ENCODE measurements around the gene SNX1. TPM values are rescaled to one million over a fixed set of nuclear protein-coding genes. Genes with fewer than 3 reads are reported as not detected.

SNX1 gene
- total and polyA plus RNA-seq, 10 of the 15 experiments (the other 5 are each of a cell fraction or from before 2014, with no cell fraction given), result 17.8 to 115 (median 96.3) TPM

GRCh38 chr15:64093627-64094417 lies 2.0 kb upstream of the SNX1 start, which contains the start of gene CIAO2A (continued):
- TF ChIP-seq MXI1 (IDR thresholded peaks at IDR 0.05; ENCODE audit: low read depth, low read length) (peak; percentile 63; the same call in 1 of the 2 replicates), RAD21 (IDR thresholded peaks at IDR 0.05; ENCODE audit: insufficient read depth, low read depth, low read length) (no peak), MTA2 (IDR thresholded peaks at IDR 0.05; ENCODE audit: low read depth) (no peak; the same call in 1 of the 2 replicates), TCF3 (IDR thresholded peaks at IDR 0.05; ENCODE audit: borderline replicate concordance, insufficient read depth, low read depth, low read length) (no peak), POU2F2 (IDR thresholded peaks at IDR 0.05; ENCODE audit: borderline replicate concordance, low read depth, low read length) (peak; percentile 11; the same call in 1 of the 3 replicates), SMC3 (IDR thresholded peaks at IDR 0.05; ENCODE audit: borderline replicate concordance, low read length) (no peak), EZH2 (IDR thresholded peaks at IDR 0.05; ENCODE audit: borderline replicate concordance, control insufficient read depth, low read depth, low read length) (no peak), CREB1 (IDR thresholded peaks at IDR 0.05; ENCODE audit: low read depth) (peak; percentile 95), CHD1 (IDR thresholded peaks at IDR 0.05; ENCODE audit: low read depth, low read length) (peak; percentile 59; the same call in 1 of the 2 replicates), RUNX3 (IDR thresholded peaks at IDR 0.05; ENCODE audit: low read length) (peak; percentile 55; the same call in 1 of the 2 replicates), ZNF687 (IDR thresholded peaks at IDR 0.05) (no peak), RAD51 (IDR thresholded peaks at IDR 0.05) (peak; percentile 11; the same call in 1 of the 2 replicates), NFYB (IDR thresholded peaks at IDR 0.05; ENCODE audit: insufficient read depth, low read depth, low read length) (no peak), IKZF2 (IDR thresholded peaks at IDR 0.05) (peak; percentile 19 to 53; a peak in 3 of 4 replicates)
- TF ChIP-seq, protein P1, sequence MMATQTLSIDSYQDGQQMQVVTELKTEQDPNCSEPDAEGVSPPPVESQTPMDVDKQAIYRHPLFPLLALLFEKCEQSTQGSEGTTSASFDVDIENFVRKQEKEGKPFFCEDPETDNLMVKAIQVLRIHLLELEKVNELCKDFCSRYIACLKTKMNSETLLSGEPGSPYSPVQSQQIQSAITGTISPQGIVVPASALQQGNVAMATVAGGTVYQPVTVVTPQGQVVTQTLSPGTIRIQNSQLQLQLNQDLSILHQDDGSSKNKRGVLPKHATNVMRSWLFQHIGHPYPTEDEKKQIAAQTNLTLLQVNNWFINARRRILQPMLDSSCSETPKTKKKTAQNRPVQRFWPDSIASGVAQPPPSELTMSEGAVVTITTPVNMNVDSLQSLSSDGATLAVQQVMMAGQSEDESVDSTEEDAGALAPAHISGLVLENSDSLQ (IDR thresholded peaks at IDR 0.05), result peak; percentile 70
- TF ChIP-seq, protein P2, sequence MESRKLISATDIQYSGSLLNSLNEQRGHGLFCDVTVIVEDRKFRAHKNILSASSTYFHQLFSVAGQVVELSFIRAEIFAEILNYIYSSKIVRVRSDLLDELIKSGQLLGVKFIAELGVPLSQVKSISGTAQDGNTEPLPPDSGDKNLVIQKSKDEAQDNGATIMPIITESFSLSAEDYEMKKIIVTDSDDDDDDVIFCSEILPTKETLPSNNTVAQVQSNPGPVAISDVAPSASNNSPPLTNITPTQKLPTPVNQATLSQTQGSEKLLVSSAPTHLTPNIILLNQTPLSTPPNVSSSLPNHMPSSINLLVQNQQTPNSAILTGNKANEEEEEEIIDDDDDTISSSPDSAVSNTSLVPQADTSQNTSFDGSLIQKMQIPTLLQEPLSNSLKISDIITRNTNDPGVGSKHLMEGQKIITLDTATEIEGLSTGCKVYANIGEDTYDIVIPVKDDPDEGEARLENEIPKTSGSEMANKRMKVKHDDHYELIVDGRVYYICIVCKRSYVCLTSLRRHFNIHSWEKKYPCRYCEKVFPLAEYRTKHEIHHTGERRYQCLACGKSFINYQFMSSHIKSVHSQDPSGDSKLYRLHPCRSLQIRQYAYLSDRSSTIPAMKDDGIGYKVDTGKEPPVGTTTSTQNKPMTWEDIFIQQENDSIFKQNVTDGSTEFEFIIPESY (IDR thresholded peaks at IDR 0.05), result no peak
- TF ChIP-seq, protein P3, sequence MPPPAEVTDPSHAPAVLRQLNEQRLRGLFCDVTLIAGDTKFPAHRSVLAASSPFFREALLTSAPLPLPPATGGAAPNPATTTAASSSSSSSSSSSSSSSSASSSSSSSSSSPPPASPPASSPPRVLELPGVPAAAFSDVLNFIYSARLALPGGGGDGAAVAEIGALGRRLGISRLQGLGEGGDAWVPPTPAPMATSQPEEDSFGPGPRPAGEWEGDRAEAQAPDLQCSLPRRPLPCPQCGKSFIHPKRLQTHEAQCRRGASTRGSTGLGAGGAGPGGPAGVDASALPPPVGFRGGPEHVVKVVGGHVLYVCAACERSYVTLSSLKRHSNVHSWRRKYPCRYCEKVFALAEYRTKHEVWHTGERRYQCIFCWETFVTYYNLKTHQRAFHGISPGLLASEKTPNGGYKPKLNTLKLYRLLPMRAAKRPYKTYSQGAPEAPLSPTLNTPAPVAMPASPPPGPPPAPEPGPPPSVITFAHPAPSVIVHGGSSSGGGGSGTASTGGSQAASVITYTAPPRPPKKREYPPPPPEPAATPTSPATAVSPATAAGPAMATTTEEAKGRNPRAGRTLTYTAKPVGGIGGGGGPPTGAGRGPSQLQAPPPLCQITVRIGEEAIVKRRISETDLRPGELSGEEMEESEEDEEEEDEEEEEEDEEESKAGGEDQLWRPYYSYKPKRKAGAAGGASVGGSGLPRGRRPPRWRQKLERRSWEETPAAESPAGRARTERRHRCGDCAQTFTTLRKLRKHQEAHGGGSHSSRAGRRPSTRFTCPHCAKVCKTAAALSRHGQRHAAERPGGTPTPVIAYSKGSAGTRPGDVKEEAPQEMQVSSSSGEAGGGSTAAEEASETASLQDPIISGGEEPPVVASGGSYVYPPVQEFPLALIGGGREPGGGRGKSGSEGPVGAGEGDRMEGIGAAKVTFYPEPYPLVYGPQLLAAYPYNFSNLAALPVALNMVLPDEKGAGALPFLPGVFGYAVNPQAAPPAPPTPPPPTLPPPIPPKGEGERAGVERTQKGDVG (CRISPR knock-in tag; IDR thresholded peaks at IDR 0.05), result no peak

Data from GM12878 (cell line).